ENCODE data around the gene SNX15.

SNX15 gene

GRCh38 chr11:65032216-65032615 is 5.0 kb downstream of the SNX15 start:
- H3K36me3 ChIP-seq (ENCODE audit: insufficient read depth, low read length), result no peaks in the 10 kb centered on the region
- H3K27me3 ChIP-seq (ENCODE audit: insufficient read depth, low read length, poor library complexity, severe bottlenecking), result no peaks in the 10 kb centered on the region
- H3K9me2 ChIP-seq (replicated peaks; ENCODE audit: low read depth, low read length), result no peaks in the 10 kb centered on the region
- no peaks in the 10 kb centered on the region for H3K9me3 ChIP-seq (ENCODE audit: insufficient read depth, low read depth, low read length)
- H3K4me2 ChIP-seq (ENCODE audit: low read depth, low read length, poor library complexity, severe bottlenecking), result no peak overlapping the region
- H3F3A ChIP-seq (ENCODE audit: low read depth), result no peaks in the 10 kb centered on the region
- H4K20me1 ChIP-seq (ENCODE audit: insufficient read depth, low read length, poor library complexity, severe bottlenecking), result no peaks in the 10 kb centered on the region
- peaks cover 8% of the 10 kb centered on the region for H3K4me1 ChIP-seq (ENCODE audit: insufficient read depth, low read length, poor library complexity, severe bottlenecking)
- TF ChIP-seq EZH2phosphoT487 (IDR thresholded peaks at IDR 0.05; ENCODE audit: borderline replicate concordance), result no peak
- TF ChIP-seq, protein P1, sequence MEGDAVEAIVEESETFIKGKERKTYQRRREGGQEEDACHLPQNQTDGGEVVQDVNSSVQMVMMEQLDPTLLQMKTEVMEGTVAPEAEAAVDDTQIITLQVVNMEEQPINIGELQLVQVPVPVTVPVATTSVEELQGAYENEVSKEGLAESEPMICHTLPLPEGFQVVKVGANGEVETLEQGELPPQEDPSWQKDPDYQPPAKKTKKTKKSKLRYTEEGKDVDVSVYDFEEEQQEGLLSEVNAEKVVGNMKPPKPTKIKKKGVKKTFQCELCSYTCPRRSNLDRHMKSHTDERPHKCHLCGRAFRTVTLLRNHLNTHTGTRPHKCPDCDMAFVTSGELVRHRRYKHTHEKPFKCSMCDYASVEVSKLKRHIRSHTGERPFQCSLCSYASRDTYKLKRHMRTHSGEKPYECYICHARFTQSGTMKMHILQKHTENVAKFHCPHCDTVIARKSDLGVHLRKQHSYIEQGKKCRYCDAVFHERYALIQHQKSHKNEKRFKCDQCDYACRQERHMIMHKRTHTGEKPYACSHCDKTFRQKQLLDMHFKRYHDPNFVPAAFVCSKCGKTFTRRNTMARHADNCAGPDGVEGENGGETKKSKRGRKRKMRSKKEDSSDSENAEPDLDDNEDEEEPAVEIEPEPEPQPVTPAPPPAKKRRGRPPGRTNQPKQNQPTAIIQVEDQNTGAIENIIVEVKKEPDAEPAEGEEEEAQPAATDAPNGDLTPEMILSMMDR (conservative IDR thresholded peaks at IDR 0.05; ENCODE audit: low read length), result no peak
- no peaks in the 10 kb centered on the region for H3K79me2 ChIP-seq (ENCODE audit: insufficient read depth, low read length)
- H3K9ac ChIP-seq (ENCODE audit: low read depth, low read length, poor library complexity, severe bottlenecking), result no peak overlapping the region
- H3K4me3 ChIP-seq (ENCODE audit: low read length, poor library complexity, severe bottlenecking), result no peak overlapping the region
- H2AFZ ChIP-seq (ENCODE audit: low read length), result no peak overlapping the region

- Histone ChIP-seq H3K79me2 (ENCODE audit: insufficient read depth, low read length) (no peaks in the 10 kb centered on the region), H3K9ac (ENCODE audit: low read depth, low read length, poor library complexity, severe bottlenecking) (no peak overlapping the region), H3K4me2 (ENCODE audit: low read depth, low read length, poor library complexity, severe bottlenecking) (no peak overlapping the region), H3K27me3 (ENCODE audit: insufficient read depth, low read length, poor library complexity, severe bottlenecking) (no peaks in the 10 kb centered on the region), H3K4me3 (ENCODE audit: low read length, poor library complexity, severe bottlenecking) (no peak overlapping the region), H3K4me1 (ENCODE audit: insufficient read depth, low read length, poor library complexity, severe bottlenecking) (no peaks in the 10 kb centered on the region), H3K9me2 (replicated peaks; ENCODE audit: low read depth, low read length) (no peaks in the 10 kb centered on the region), H2AFZ (ENCODE audit: low read length) (no peak overlapping the region), H3F3A (ENCODE audit: low read depth) (no peaks in the 10 kb centered on the region), H4K20me1 (ENCODE audit: insufficient read depth, low read length, poor library complexity, severe bottlenecking) (no peaks in the 10 kb centered on the region), H3K36me3 (ENCODE audit: insufficient read depth, low read length) (no peaks in the 10 kb centered on the region; the same call in 1 of the 2 replicates), H3K9me3 (ENCODE audit: insufficient read depth, low read depth, low read length) (no peaks in the 10 kb centered on the region)
- TF ChIP-seq, protein P1 (conservative IDR thresholded peaks at IDR 0.05; ENCODE audit: low read length), result no peak
- TF ChIP-seq EZH2phosphoT487 (IDR thresholded peaks at IDR 0.05; ENCODE audit: borderline replicate concordance), result no peak
Observed at GRCh38 chr11:65034423-65034822, 7.2 kb downstream of the SNX15 start.

DNA sequence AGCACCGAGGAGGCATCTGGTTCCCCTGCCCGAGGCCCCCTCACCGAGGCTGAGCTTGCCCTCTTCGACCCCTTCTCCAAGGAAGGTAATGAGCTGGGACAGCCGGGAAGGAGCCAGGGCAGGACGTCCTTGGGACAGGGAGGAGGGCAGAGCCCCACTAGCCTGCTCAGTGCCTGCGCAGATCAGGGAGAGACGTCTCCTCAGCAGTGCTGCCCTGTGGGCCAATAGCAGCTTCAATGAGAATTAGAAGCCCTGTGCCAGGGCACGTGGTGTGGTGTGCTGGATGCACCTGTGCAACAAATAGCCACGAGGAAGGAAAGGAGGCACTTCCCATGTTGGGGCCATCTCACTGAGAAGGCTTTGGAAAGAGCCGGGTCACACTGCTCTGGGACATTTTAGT is 8.3 kb downstream of the SNX15 start:
- Histone ChIP-seq H3K36me3 (ENCODE audit: insufficient read depth, low read length) (no peaks in the 10 kb centered on the region; the same call in 1 of the 2 replicates), H4K20me1 (ENCODE audit: insufficient read depth, low read length, poor library complexity, severe bottlenecking) (no peaks in the 10 kb centered on the region)

More for the DNA sequence above, 8.3 kb downstream of the SNX15 start:
- Histone ChIP-seq H3K4me3 (ENCODE audit: low read length, poor library complexity, severe bottlenecking) (no peak overlapping the region), H3K9me2 (replicated peaks; ENCODE audit: low read depth, low read length) (no peaks in the 10 kb centered on the region), H3K9ac (ENCODE audit: low read depth, low read length, poor library complexity, severe bottlenecking) (no peak overlapping the region), H2AFZ (ENCODE audit: low read length) (no peak overlapping the region), H3K4me2 (ENCODE audit: low read depth, low read length, poor library complexity, severe bottlenecking) (no peak overlapping the region), H3F3A (ENCODE audit: low read depth) (peaks cover 6% of the 10 kb centered on the region; the same call in 1 of the 2 replicates), H3K4me1 (ENCODE audit: insufficient read depth, low read length, poor library complexity, severe bottlenecking) (peaks cover 7% of the 10 kb centered on the region), H3K79me2 (ENCODE audit: insufficient read depth, low read length) (no peaks in the 10 kb centered on the region), H3K27me3 (ENCODE audit: insufficient read depth, low read length, poor library complexity, severe bottlenecking) (no peaks in the 10 kb centered on the region), H3K9me3 (ENCODE audit: insufficient read depth, low read depth, low read length) (no peaks in the 10 kb centered on the region)
- no peak for TF ChIP-seq EZH2phosphoT487 (IDR thresholded peaks at IDR 0.05; ENCODE audit: borderline replicate concordance)
- TF ChIP-seq, protein P1 (conservative IDR thresholded peaks at IDR 0.05; ENCODE audit: low read length), result no peak

Data from Loucy (cell line).